Measurements from ENCODE around the gene AGTPBP1. TPM values are rescaled to one million over a fixed set of nuclear protein-coding genes. Genes with fewer than 3 reads are reported as not detected.

AGTPBP1 gene
- total RNA-seq, 6 experiments from 2014 or later, result 8.2 to 11.0 (median 9.5) TPM

GRCh38 chr9:85716031-85716877 is 25.5 kb downstream of the AGTPBP1 start:
- Mint-ChIP-seq H3K27me3 (ENCODE audit: insufficient read depth) (no peaks in the 10 kb centered on the region; the same call in none of the 2 replicates), H3K36me3 (ENCODE audit: low read depth) (no peaks in the 10 kb centered on the region; the same call in 1 of the 2 replicates), H3K4me1 (ENCODE audit: low read depth) (no peaks in the 10 kb centered on the region), H3K4me3 (no peak overlapping the region), H3K27ac (no peak overlapping the region), H3K9me3 (peaks cover 6% of the 10 kb centered on the region; the same call in 1 of the 2 replicates)
- DNase-seq, result no peak
- TF ChIP-seq CTCF (IDR thresholded peaks at IDR 0.05), result peak; percentile 37

- H3K4me3 Mint-ChIP-seq, result no peak overlapping the region
- H3K9me3 Mint-ChIP-seq, result peaks cover 6% of the 10 kb centered on the region; the same call in 1 of the 2 replicates
- H3K27ac Mint-ChIP-seq, result no peak overlapping the region
- no peak for DNase-seq
- no peaks in the 10 kb centered on the region; the same call in none of the 2 replicates for H3K27me3 Mint-ChIP-seq (ENCODE audit: insufficient read depth)
- H3K36me3 Mint-ChIP-seq (ENCODE audit: low read depth), result no peaks in the 10 kb centered on the region; the same call in 1 of the 2 replicates
- no peak for TF ChIP-seq CTCF (IDR thresholded peaks at IDR 0.05)
- H3K4me1 Mint-ChIP-seq (ENCODE audit: low read depth), result no peaks in the 10 kb centered on the region
These were observed 26.2 kb downstream of the AGTPBP1 start for GRCh38 chr9:85715587-85715986.

GRCh38 chr9:85713897-85714296 is 27.9 kb downstream of the AGTPBP1 start:
- Mint-ChIP-seq H3K4me1 (ENCODE audit: low read depth) (no peaks in the 10 kb centered on the region), H3K36me3 (ENCODE audit: low read depth) (no peaks in the 10 kb centered on the region), H3K27ac (no peak overlapping the region), H3K27me3 (ENCODE audit: insufficient read depth) (no peaks in the 10 kb centered on the region; the same call in none of the 2 replicates), H3K9me3 (peaks cover under 1% of the 10 kb centered on the region; the same call in 1 of the 2 replicates), H3K4me3 (no peak overlapping the region)
- no peak for TF ChIP-seq CTCF (IDR thresholded peaks at IDR 0.05)
- DNase-seq, result no peak

GRCh38 chr9:85704744-85705143 is 37.0 kb downstream of the AGTPBP1 start:
- Mint-ChIP-seq H3K4me3 (no peak overlapping the region), H3K36me3 (ENCODE audit: low read depth) (no peaks in the 10 kb centered on the region), H3K27ac (no peak overlapping the region), H3K4me1 (ENCODE audit: low read depth) (peaks cover 9% of the 10 kb centered on the region), H3K9me3 (no peaks in the 10 kb centered on the region), H3K27me3 (ENCODE audit: insufficient read depth) (no peaks in the 10 kb centered on the region)
- TF ChIP-seq CTCF (IDR thresholded peaks at IDR 0.05), result no peak
- no peak for DNase-seq

GRCh38 chr9:85703398-85703797 is 38.4 kb downstream of the AGTPBP1 start:
- H3K9me3 Mint-ChIP-seq, result no peaks in the 10 kb centered on the region

More at GRCh38 chr9:85703398-85703797, 38.4 kb downstream of the AGTPBP1 start:
- H3K27me3 Mint-ChIP-seq (ENCODE audit: insufficient read depth), result no peaks in the 10 kb centered on the region
- TF ChIP-seq CTCF (IDR thresholded peaks at IDR 0.05), result no peak
- H3K36me3 Mint-ChIP-seq (ENCODE audit: low read depth), result no peaks in the 10 kb centered on the region
- peaks cover 9% of the 10 kb centered on the region for H3K4me1 Mint-ChIP-seq (ENCODE audit: low read depth)
- H3K27ac Mint-ChIP-seq, result no peak overlapping the region
- no peak for DNase-seq
- H3K4me3 Mint-ChIP-seq, result no peak overlapping the region

Measured in HFFc6 (cell line).